CD4-positive, alpha-beta T cell (primary cell): Measurements from ENCODE around the gene ZFYVE1. TPM values are rescaled to one million over a fixed set of nuclear protein-coding genes. Genes with fewer than 3 reads are reported as not detected.

ENCODE experiments used
- ATAC-seq: fragments of 200-7000 bp; cut with Tn5 transposase; one replicate; pipeline ENCODE4 v1.10.0; 2022; ENCODE audit warnings: mild to moderate bottlenecking; ENCODE audit not compliant: poor library complexity
- CTCF ChIA-PET: fragments of 350-600 bp; sonication (Branson Sonifier 250); formaldehyde crosslinking; loops from one replicate; lab custom pipeline; 2021; ENCODE audit warnings: antibody characterized with exemption, inconsistent platforms; lab: Charles Lee
- POLR2A ChIA-PET: fragments of 350-600 bp; sonication (Branson Sonifier 250); formaldehyde crosslinking; loops from one replicate; lab custom pipeline; 2021; ENCODE audit warnings: antibody characterized with exemption, inconsistent platforms; lab: Charles Lee
- DNase-seq, 14 experiments: peaks; one replicate each; pipeline ENCODE4 v3.0.0-alpha.2; 2013 to 2020; ENCODE audit warnings: mixed read lengths in 2 of 14
- H3K27ac ChIP-seq, 2 donors: one replicate each; pipeline versions ENCODE4 v1.5.1 to v1.7.0; 2013; ENCODE audit warnings: low read length in 2 of 2, low read depth in 1 of 2, mild to moderate bottlenecking in 1 of 2
- H3K27me3 ChIP-seq, 2 experiments: 1 replicate in 1 of 2; 2 replicates in 1 of 2; pipeline versions ENCODE4 v1.6.1 to v1.7.0; 2013; ENCODE audit warnings: low read length in 2 of 2, control low read depth in 1 of 2, mild to moderate bottlenecking in 1 of 2, moderate library complexity in 1 of 2; ENCODE audit not compliant: insufficient read depth in 2 of 2, control insufficient read depth in 1 of 2
- H3K36me3 ChIP-seq: one replicate; pipeline ENCODE4 v1.6.1; 2013; ENCODE audit warnings: low read length, control low read depth; ENCODE audit not compliant: insufficient read depth
- H3K4me1 ChIP-seq: one replicate; pipeline ENCODE4 v1.6.1; 2013; ENCODE audit warnings: low read length, control low read depth; ENCODE audit not compliant: insufficient read depth
- H3K4me3 ChIP-seq: one replicate; pipeline ENCODE4 v1.5.1; 2013; ENCODE audit warnings: mild to moderate bottlenecking, low read length, moderate library complexity
- H3K9me3 ChIP-seq, 2 experiments: 1 replicate in 1 of 2; 2 replicates in 1 of 2; pipeline versions ENCODE4 v1.6.1 to v1.7.0; 2013; ENCODE audit warnings: low read length in 2 of 2, mild to moderate bottlenecking in 2 of 2, control low read depth in 1 of 2, moderate library complexity in 1 of 2; ENCODE audit not compliant: control insufficient read depth in 1 of 2, insufficient read depth in 1 of 2
- H3K27ac Mint-ChIP-seq: one replicate; pipeline ENCODE4 v1.8.0; 2020; ENCODE audit warnings: mixed read lengths
- H3K27me3 Mint-ChIP-seq: one replicate; pipeline ENCODE4 v1.8.0; 2021; ENCODE audit warnings: mixed read lengths
- H3K36me3 Mint-ChIP-seq: one replicate; pipeline ENCODE4 v1.8.0; 2021; ENCODE audit warnings: low read depth, mixed read lengths
- H3K4me1 Mint-ChIP-seq: one replicate; pipeline ENCODE4 v1.8.0; 2021; ENCODE audit warnings: low read depth, mixed read lengths
- H3K4me3 Mint-ChIP-seq: one replicate; pipeline ENCODE4 v1.8.0; 2020; ENCODE audit warnings: mild to moderate bottlenecking, mixed read lengths
- H3K9me3 Mint-ChIP-seq: one replicate; pipeline ENCODE4 v1.8.0; 2020; ENCODE audit warnings: mixed read lengths
- intact Hi-C, 2 experiments: fragments of 100-400 bp; cut with DNase I in 1 of 2; cut with micrococcal nuclease in 1 of 2; formaldehyde crosslinking; loops; one replicate each; pipeline versions ENCODE4 v1.15.1 to v1.9.0; 2023 to 2025; cut with DNase I, micrococcal nuclease
- total RNA-seq, 174 experiments: library from RNA in 2 of 174; stranded (reverse) in 2 of 174; gene quantifications; one replicate each; pipeline ENCODE4 v1.2.3 and lab custom pipeline; 2021 to 2026
- TF ChIP-seq, protein P1 (sequence below): fragments of 200-600 bp; IDR thresholded peaks from one replicate; pipeline ENCODE4 v1.8.0; 2022; ENCODE audit warnings: antibody characterized with exemption, mild to moderate bottlenecking

Gene ZFYVE1
- total RNA-seq, 2 experiments from 2014 or later: 9.3 to 10.9 TPM

DNA sequence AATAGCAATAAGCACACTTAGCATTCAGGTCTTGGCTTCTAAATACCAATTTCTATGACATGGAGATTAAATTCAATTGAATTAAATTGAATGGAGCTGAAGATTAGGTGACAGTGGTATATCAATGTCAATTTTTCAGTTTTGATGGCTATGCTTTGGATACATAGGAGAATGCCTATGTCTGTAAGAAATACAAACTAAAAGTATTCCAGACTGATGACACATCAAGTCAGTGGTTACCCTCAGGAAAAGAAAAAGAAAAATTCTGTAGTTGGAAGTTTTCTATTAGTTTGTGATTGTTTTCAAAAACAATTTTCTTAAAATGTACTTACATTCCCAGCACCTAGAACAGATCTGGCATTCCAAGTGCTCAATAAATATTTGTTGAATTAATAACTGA is 105.5 kb downstream of the ZFYVE1 start:
- ChIA-PET CTCF (no interaction called here), POLR2A (no interaction called here)
- Histone ChIP-seq H3K4me1 (peaks cover 6% of the 10 kb centered on the region), H3K4me3 (no peak overlapping the region), H3K36me3 (no peaks in the 10 kb centered on the region), H3K27ac (no peak overlapping the region), H3K9me3 (no peaks in the 10 kb centered on the region), H3K27me3 (peaks cover 2 to 4% of the 10 kb centered on the region in 2 experiments)
- Mint-ChIP-seq H3K4me1 (peaks cover 8% of the 10 kb centered on the region), H3K4me3 (no peak overlapping the region), H3K27ac (no peak overlapping the region), H3K36me3 (peaks cover 3% of the 10 kb centered on the region), H3K9me3 (no peaks in the 10 kb centered on the region), H3K27me3 (peaks cover 13% of the 10 kb centered on the region)
- intact Hi-C loops: loop anchor here in 1 of 2 experiments (10.0 kb wide), 2 partner anchors 1163 to 1573 kb away; partner anchors contain the start of genes ALDH6A1, ISCA2, LIN52 and NPC2
- DNase-seq (no peak), ATAC-seq (no peak)
- TF ChIP-seq, protein P1, sequence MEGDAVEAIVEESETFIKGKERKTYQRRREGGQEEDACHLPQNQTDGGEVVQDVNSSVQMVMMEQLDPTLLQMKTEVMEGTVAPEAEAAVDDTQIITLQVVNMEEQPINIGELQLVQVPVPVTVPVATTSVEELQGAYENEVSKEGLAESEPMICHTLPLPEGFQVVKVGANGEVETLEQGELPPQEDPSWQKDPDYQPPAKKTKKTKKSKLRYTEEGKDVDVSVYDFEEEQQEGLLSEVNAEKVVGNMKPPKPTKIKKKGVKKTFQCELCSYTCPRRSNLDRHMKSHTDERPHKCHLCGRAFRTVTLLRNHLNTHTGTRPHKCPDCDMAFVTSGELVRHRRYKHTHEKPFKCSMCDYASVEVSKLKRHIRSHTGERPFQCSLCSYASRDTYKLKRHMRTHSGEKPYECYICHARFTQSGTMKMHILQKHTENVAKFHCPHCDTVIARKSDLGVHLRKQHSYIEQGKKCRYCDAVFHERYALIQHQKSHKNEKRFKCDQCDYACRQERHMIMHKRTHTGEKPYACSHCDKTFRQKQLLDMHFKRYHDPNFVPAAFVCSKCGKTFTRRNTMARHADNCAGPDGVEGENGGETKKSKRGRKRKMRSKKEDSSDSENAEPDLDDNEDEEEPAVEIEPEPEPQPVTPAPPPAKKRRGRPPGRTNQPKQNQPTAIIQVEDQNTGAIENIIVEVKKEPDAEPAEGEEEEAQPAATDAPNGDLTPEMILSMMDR: no peak

DNA sequence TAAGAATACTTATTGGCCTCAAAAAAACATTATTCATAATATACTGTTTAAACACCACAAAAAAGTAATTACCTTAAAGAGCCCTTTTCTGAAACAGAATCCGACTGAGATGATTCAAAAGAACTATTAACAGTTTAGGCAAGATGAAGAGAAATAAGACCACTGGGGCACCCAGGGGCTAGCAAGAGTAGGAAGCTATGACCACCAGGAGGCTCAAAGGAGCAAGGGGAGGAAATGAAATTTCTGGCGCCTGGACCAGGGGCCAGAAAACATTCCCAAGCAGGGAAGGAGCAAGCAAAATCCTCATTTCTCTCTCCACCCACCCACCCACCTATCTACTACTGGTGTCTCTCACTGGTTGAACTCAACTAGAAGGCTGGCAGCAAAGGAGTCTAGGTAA is 106.9 kb downstream of the ZFYVE1 start:
- Mint-ChIP-seq H3K9me3 (no peaks in the 10 kb centered on the region), H3K4me1 (no peaks in the 10 kb centered on the region), H3K27ac (no peak overlapping the region), H3K27me3 (peaks cover 13% of the 10 kb centered on the region), H3K36me3 (no peaks in the 10 kb centered on the region), H3K4me3 (no peak overlapping the region)
- DNase-seq (no peak), ATAC-seq (no peak)
- TF ChIP-seq, protein P1: no peak
- Histone ChIP-seq H3K27ac (no peak overlapping the region), H3K4me3 (no peak overlapping the region), H3K36me3 (no peaks in the 10 kb centered on the region), H3K9me3 (no peaks in the 10 kb centered on the region), H3K4me1 (no peaks in the 10 kb centered on the region), H3K27me3 (peaks cover 2 to 4% of the 10 kb centered on the region in 2 experiments)
- CTCF ChIA-PET: interaction anchor here (1.5 kb wide), 1 partner anchor 28 kb away, joined by 3 read pairs; no protein-coding TSS in a partner anchor
- intact Hi-C loops: loop anchor here in 1 of 2 experiments (10.0 kb wide), 2 partner anchors 1165 to 1575 kb away; partner anchors contain the start of genes ALDH6A1, ISCA2, LIN52 and NPC2
- POLR2A ChIA-PET: no interaction called here

Other genes starting within 250 kb of the ZFYVE1 start
- gene DPF3, start 133.0 kb downstream of the ZFYVE1 start, total RNA-seq: under 1 TPM; 0.27 to 0.31 TPM
- gene DCAF4, start 100.6 kb downstream of the ZFYVE1 start, total RNA-seq: 10 to 100 TPM; 20.8 to 22.8 TPM
- 100 to 1,000 TPM; 157 to 161 TPM for gene RBM25, start 31.4 kb upstream of the ZFYVE1 start, total RNA-seq
- gene PSEN1, start 109.4 kb upstream of the ZFYVE1 start, total RNA-seq: 10 to 100 TPM; 27.1 to 28.3 TPM
- under 1 TPM; 0.05 to 0.14 TPM for gene PAPLN, start 210.4 kb upstream of the ZFYVE1 start, total RNA-seq